ENCODE results near the gene CCDC157. TPM values are rescaled to one million over a fixed set of nuclear protein-coding genes. Genes with fewer than 3 reads are reported as not detected.

Gene CCDC157
- total RNA-seq, result 7.0 TPM

GRCh38 chr22:30356449-30357235 lies at the start of gene CCDC157, which contains the start of gene SF3A1:
Gene CCDC157 (plus strand): TSS chr22:30357007. CDS start chr22:30366001, 8,994 bp downstream.
Gene SF3A1 (minus strand): TSS chr22:30356894. CDS start chr22:30356792, 102 bp downstream.
- H3K9me3 ChIP-seq, result no peaks in the 10 kb centered on the region
- no peak for TF ChIP-seq CTCF (IDR thresholded peaks at IDR 0.05)
- H3K27ac ChIP-seq, result peak within 1 kb of the TSS; percentile 92 to 99
- peaks cover 13 to 15% of the 10 kb centered on the region in 2 donors for H3K36me3 ChIP-seq
- peak; percentile 39 to 92 for DNase-seq (ENCODE audit: low spot score in 2 of 2)
- intact Hi-C loops (cut with DNase I), result loop anchor here (1.0 kb wide), 5 partner anchors 29 to 589 kb away; partner anchors contain the start of genes CASTOR1, RNF215, UQCR10 and ZMAT5
- peak within 1 kb of the TSS; percentile 75 to 97 for H3K4me3 ChIP-seq
- peaks cover 11 to 24% of the 10 kb centered on the region in 2 donors for H3K4me1 ChIP-seq
- H3K27me3 ChIP-seq, result no peaks in the 10 kb centered on the region

- Histone ChIP-seq H3K36me3 (peaks cover 12 to 16% of the 10 kb centered on the region in 2 donors), H3K27me3 (no peaks in the 10 kb centered on the region), H3K9me3 (no peaks in the 10 kb centered on the region), H3K4me3 (no peak overlapping the region), H3K27ac (peak overlapping the region; percentile 86), H3K4me1 (peaks cover 52 to 95% of the 10 kb centered on the region in 2 donors)
- TF ChIP-seq CTCF (IDR thresholded peaks at IDR 0.05), result no peak
- intact Hi-C loops (cut with DNase I), result loop anchor here (10.0 kb wide), 1 partner anchor 978 kb away; no protein-coding TSS in a partner anchor
- DNase-seq (ENCODE audit: low spot score in 2 of 2), result no peak
Observed at GRCh38 chr22:30307041-30307574, 49.7 kb upstream of the CCDC157 start.

GRCh38 chr22:30308093-30308492 lies 48.7 kb upstream of the CCDC157 start:
- no peak for DNase-seq (ENCODE audit: low spot score in 2 of 2)
- no peak overlapping the region for H3K27ac ChIP-seq
- no peaks in the 10 kb centered on the region for H3K9me3 ChIP-seq
- intact Hi-C loops (cut with DNase I), result loop anchor here (10.0 kb wide), 1 partner anchor 977 kb away; no protein-coding TSS in a partner anchor
- no peaks in the 10 kb centered on the region for H3K27me3 ChIP-seq
- H3K36me3 ChIP-seq, result peaks cover 4 to 6% of the 10 kb centered on the region in 2 donors
- no peak for TF ChIP-seq CTCF (IDR thresholded peaks at IDR 0.05)
- H3K4me3 ChIP-seq, result no peak overlapping the region
- H3K4me1 ChIP-seq, result peaks cover 48 to 93% of the 10 kb centered on the region in 2 donors

- no peak for TF ChIP-seq CTCF (IDR thresholded peaks at IDR 0.05)
- DNase-seq (ENCODE audit: low spot score in 2 of 2), result no peak
- H3K27ac ChIP-seq, result peak overlapping the region; percentile 75 to 87
- no peaks in the 10 kb centered on the region for H3K27me3 ChIP-seq
- peaks cover 0 to under 1% of the 10 kb centered on the region in 2 donors for H3K36me3 ChIP-seq
- intact Hi-C loops (cut with DNase I), result loop anchor here (10.0 kb wide), 1 partner anchor 976 kb away; no protein-coding TSS in a partner anchor
- no peaks in the 10 kb centered on the region for H3K9me3 ChIP-seq
- H3K4me3 ChIP-seq, result no peak overlapping the region
- peaks cover 42 to 88% of the 10 kb centered on the region in 2 donors for H3K4me1 ChIP-seq
Observed at GRCh38 chr22:30308518-30309230, 48.1 kb upstream of the CCDC157 start.

GRCh38 chr22:30309951-30310741 lies 46.7 kb upstream of the CCDC157 start:
- intact Hi-C loops (cut with DNase I), result loop anchor here (2.0 to 10.0 kb wide), 4 partner anchors 15 to 975 kb away; no protein-coding TSS in a partner anchor
- DNase-seq (ENCODE audit: low spot score in 2 of 2), result no peak
- no peaks in the 10 kb centered on the region for H3K9me3 ChIP-seq
- peaks cover 29 to 78% of the 10 kb centered on the region in 2 donors for H3K4me1 ChIP-seq
- no peaks in the 10 kb centered on the region for H3K27me3 ChIP-seq
- peaks cover 0 to 5% of the 10 kb centered on the region in 2 donors for H3K36me3 ChIP-seq
- H3K27ac ChIP-seq, result peak overlapping the region; percentile 75 to 87
- no peak for TF ChIP-seq CTCF (IDR thresholded peaks at IDR 0.05)
- H3K4me3 ChIP-seq, result peak overlapping the region in 1 of 2 donors; percentile 48

Measured in ascending aorta (tissue), 2 donors.